K562 (cell line): ENCODE results near the gene HMG20B. TPM values are rescaled to one million over a fixed set of nuclear protein-coding genes. Genes with fewer than 3 reads are reported as not detected.

Source experiments
- ATAC-seq: fragments of 200-7000 bp; cut with Tn5 transposase; 3 replicates; pipeline ENCODE4 v1.9.1; 2020; ENCODE audit warnings: moderate library complexity
- BruUV-seq: library from RNA; stranded (reverse); fragments of 400-500 nt; replicated peaks from 2 replicates; lab custom pipeline; 2021; lab: Mats Ljungman, UMichigan
- CTCF ChIA-PET: fragments of 300-600 bp; formaldehyde crosslinking; extraction: SDS; loops from one replicate; lab custom pipeline; 2021; ENCODE audit warnings: low intra/inter-chr PET ratio; lab: Yijun Ruan, JAX
- POLR2A ChIA-PET: fragments of 300-600, 350-650 bp; sonication (Branson Sonifier 250); formaldehyde crosslinking; extraction: SDS; loops from one replicate; lab custom pipeline; 2021; ENCODE audit warnings: antibody characterized with exemption, inconsistent platforms; lab: Yijun Ruan, JAX
- DNase-seq, 4 experiments: peaks; one replicate each; pipeline versions ENCODE4 v3.0.0 to v3.0.0-alpha.2; 2011 to 2018; ENCODE audit warnings: low spot score in 3 of 4, mixed read lengths in 3 of 4; ENCODE audit errors: extremely low read depth in 1 of 4
- FAIRE-seq: peaks from 2 replicates; lab custom pipeline; 2011; peaks lifted over from hg19 to GRCh38; lab: Jason Lieb, UNC
- H2AFZ ChIP-seq: 2 replicates; pipeline ENCODE4 v1.6.0; 2011; ENCODE audit warnings: low read depth, low read length, control low read depth, inconsistent platforms
- H3K27ac ChIP-seq: fragments of 200-600 bp; 3 replicates; pipeline ENCODE4 v1.8.0; 2011; ENCODE audit warnings: low read depth, mild to moderate bottlenecking, control low read depth, inconsistent platforms, low read length, moderate library complexity, mixed read lengths; ENCODE audit errors: extremely low read depth
- H3K27me3 ChIP-seq, 2 experiments: fragments of 300-600 bp in 1 of 2; 2 replicates in 1 of 2; 3 replicates in 1 of 2; pipeline versions ENCODE4 v1.6.0 to v1.8.0; 2011; ENCODE audit warnings: inconsistent platforms in 2 of 2, low read length in 2 of 2, mild to moderate bottlenecking in 1 of 2, mixed read lengths in 1 of 2, moderate library complexity in 1 of 2; ENCODE audit not compliant: control insufficient read depth in 2 of 2, insufficient read depth in 2 of 2
- H3K36me3 ChIP-seq: fragments of 300-600 bp; 3 replicates; pipeline ENCODE4 v1.8.0; 2011; ENCODE audit warnings: mild to moderate bottlenecking, low read length, inconsistent platforms; ENCODE audit not compliant: control insufficient read depth, insufficient read depth
- H3K4me1 ChIP-seq, 2 experiments: fragments of 200-600 bp in 1 of 2; replicated peaks in 1 of 2; 2 replicates in 1 of 2; 3 replicates in 1 of 2; pipeline versions ENCODE4 v1.5.1 to v1.8.0; 2011; ENCODE audit warnings: inconsistent platforms in 2 of 2, low read length in 2 of 2, mild to moderate bottlenecking in 1 of 2, mixed read lengths in 1 of 2, moderate library complexity in 1 of 2; ENCODE audit not compliant: control insufficient read depth in 2 of 2, insufficient read depth in 2 of 2
- H3K4me2 ChIP-seq: 2 replicates; pipeline ENCODE4 v1.6.1; 2011; ENCODE audit warnings: low read length, control low read depth, inconsistent platforms, mixed read lengths; ENCODE audit not compliant: insufficient read depth
- H3K4me3 ChIP-seq: fragments of 200-600 bp; sonication (generic), shearing (Covaris generic); 2 replicates; pipeline ENCODE4 v1.5.1; 2016; ENCODE audit warnings: control low read depth, inconsistent platforms
- H3K79me2 ChIP-seq: fragments of 200-600 bp; 3 replicates; pipeline ENCODE4 v1.8.0; 2011; ENCODE audit warnings: low read length, inconsistent platforms; ENCODE audit not compliant: control insufficient read depth, insufficient read depth
- H3K9ac ChIP-seq, 2 experiments: 2 replicates each; pipeline versions ENCODE4 v1.6.0 to v1.6.1; 2011; ENCODE audit warnings: low read depth in 2 of 2, low read length in 2 of 2, control low read depth in 1 of 2, inconsistent platforms in 1 of 2, mild to moderate bottlenecking in 1 of 2, mixed read lengths in 1 of 2; ENCODE audit not compliant: insufficient read depth in 1 of 2
- H3K9me1 ChIP-seq: one replicate; pipeline ENCODE4 v1.6.0; 2011; ENCODE audit warnings: inconsistent platforms, mild to moderate bottlenecking, low read length, moderate library complexity; ENCODE audit not compliant: control insufficient read depth, insufficient read depth
- H3K9me3 ChIP-seq: replicated peaks from 2 replicates; pipeline ENCODE4 v1.5.1; 2011; ENCODE audit warnings: low read depth, low read length, inconsistent platforms; ENCODE audit not compliant: control insufficient read depth, insufficient read depth
- H4K20me1 ChIP-seq: replicated peaks from 2 replicates; pipeline ENCODE4 v1.6.1; 2011; ENCODE audit warnings: low read length, inconsistent platforms, mixed read lengths; ENCODE audit not compliant: control insufficient read depth, insufficient read depth
- ADNP ChIP-seq: fragments of 200-800 bp; sonication (Bioruptor generic); IDR thresholded peaks from 2 replicates; pipeline ENCODE4 v1.6.1; 2016; ENCODE audit warnings: missing genetic modification characterization, missing compliant biosample characterization
- CBFA2T3 ChIP-seq: fragments of 450-650 bp; IDR thresholded peaks from 2 replicates; pipeline ENCODE4 v1.6.1; 2017
- ELF1 ChIP-seq: fragments of 200-800 bp; sonication (Bioruptor generic); IDR thresholded peaks from 2 replicates; pipeline ENCODE4 v1.6.1; 2016; ENCODE audit warnings: missing genetic modification characterization, missing compliant biosample characterization
- GABPB1 ChIP-seq: sonication (generic); formaldehyde crosslinking; IDR thresholded peaks from 2 replicates; pipeline ENCODE4 v1.8.0; 2022; ENCODE audit warnings: mild to moderate bottlenecking, missing genetic modification reagents
- POLR2G ChIP-seq: fragments of 200-400 bp; formaldehyde crosslinking; IDR thresholded peaks from 2 replicates; pipeline ENCODE4 v1.6.1; 2017; ENCODE audit warnings: low read depth, mild to moderate bottlenecking, antibody characterized with exemption, low read length, moderate library complexity
- RBFOX2 ChIP-seq: fragments of 200-400 bp; formaldehyde crosslinking; IDR thresholded peaks from 2 replicates; pipeline ENCODE4 v1.6.1; 2017; ENCODE audit warnings: low read depth, mild to moderate bottlenecking, low read length, moderate library complexity
- RBM25 ChIP-seq: fragments of 200-400 bp; formaldehyde crosslinking; IDR thresholded peaks from 2 replicates; pipeline ENCODE4 v1.6.1; 2018; ENCODE audit warnings: low read length, low read depth, moderate library complexity; ENCODE audit not compliant: severe bottlenecking
- SP1 ChIP-seq: sonication (generic); formaldehyde crosslinking; IDR thresholded peaks from 2 replicates; pipeline ENCODE4 v1.8.1; 2022; ENCODE audit warnings: mild to moderate bottlenecking, missing genetic modification reagents
- TCF3 ChIP-seq: sonication (generic); formaldehyde crosslinking; IDR thresholded peaks from 2 replicates; pipeline ENCODE4 v1.4.0; 2020; ENCODE audit warnings: mild to moderate bottlenecking, missing genetic modification reagents
- ZNF766 ChIP-seq: fragments of 200-800 bp; sonication (Bioruptor generic); conservative IDR thresholded peaks from 2 replicates; pipeline ENCODE4 v1.6.1; 2016; ENCODE audit warnings: missing genetic modification characterization, missing compliant biosample characterization
- ZNF830 ChIP-seq: fragments of 250-450 bp; sonication (Bioruptor Pico); IDR thresholded peaks from 2 replicates; pipeline ENCODE4 v1.5.0; 2021; ENCODE audit warnings: mild to moderate bottlenecking
- WGBS: fragments of 100-300 bp; shearing (Covaris generic); methylation state at CpG from one replicate; pipeline ENCODE4 v1.1.6; 2016; ENCODE audit warnings: low coverage, mixed read lengths; ENCODE audit not compliant: insufficient coverage; ENCODE audit errors: missing lambda C conversion rate; 5-methylcytosine and 5-hydroxymethylcytosine counted together
- in situ Hi-C: fragments of 300-500 bp; cut with MboI; formaldehyde crosslinking; loops from 4 replicates; pipeline ENCODE4 v1.15.0; 2018; ENCODE audit warnings: inconsistent platforms, mixed read lengths
- intact Hi-C: fragments of 100-400 bp; cut with micrococcal nuclease; formaldehyde crosslinking; loops from 2 replicates; pipeline ENCODE4 v1.14.2; 2022
- polyA plus RNA-seq, 8 experiments: library from polyadenylated mRNA; depleted of rRNA in 4 of 8; stranded (reverse) in 5 of 8; unstranded in 3 of 8; fragments of >200 nt; fragmentation: Nextera tagmentation in 2 of 8; fragmentation: Illumina TruSeq in 1 of 8; extraction: Ambion mirVana in 2 of 8; extraction: Trizol in 1 of 8; gene quantifications; 2 replicates each; pipeline versions ENCODE4 v1.2.1 to v1.2.3, GENCODE V29; 2011 to 2014; ENCODE audit warnings: inconsistent platforms in 1 of 8, missing spikeins in 1 of 8
- total RNA-seq, 7 experiments: library from RNA; depleted of rRNA in 6 of 7; stranded (reverse); fragments of >200 nt in 6 of 7; fragmentation: Illumina TruSeq in 2 of 7; extraction: Trizol in 2 of 7; gene quantifications; 2 replicates each; pipeline versions ENCODE4 v1.2.1 to v1.2.3, GENCODE V29; 2011 to 2021; ENCODE audit warnings: low replicate concordance in 1 of 7
- TF ChIP-seq, protein P1 (sequence below): sonication (generic); formaldehyde crosslinking; IDR thresholded peaks from 2 replicates; pipeline ENCODE4 v1.8.0; 2022; ENCODE audit warnings: mild to moderate bottlenecking, missing genetic modification reagents, borderline replicate concordance
- TF ChIP-seq, protein P2 (sequence below): fragments of 450-650 bp; IDR thresholded peaks from 2 replicates; pipeline ENCODE4 v1.6.1; 2014; ENCODE audit warnings: low read depth, mild to moderate bottlenecking, moderate library complexity, borderline replicate concordance

Gene HMG20B
- total and polyA plus RNA-seq, 9 of the 15 experiments (the other 6 are each of a cell fraction or from before 2014, with no cell fraction given), result 0.35 to 172 (median 38.6) TPM

DNA sequence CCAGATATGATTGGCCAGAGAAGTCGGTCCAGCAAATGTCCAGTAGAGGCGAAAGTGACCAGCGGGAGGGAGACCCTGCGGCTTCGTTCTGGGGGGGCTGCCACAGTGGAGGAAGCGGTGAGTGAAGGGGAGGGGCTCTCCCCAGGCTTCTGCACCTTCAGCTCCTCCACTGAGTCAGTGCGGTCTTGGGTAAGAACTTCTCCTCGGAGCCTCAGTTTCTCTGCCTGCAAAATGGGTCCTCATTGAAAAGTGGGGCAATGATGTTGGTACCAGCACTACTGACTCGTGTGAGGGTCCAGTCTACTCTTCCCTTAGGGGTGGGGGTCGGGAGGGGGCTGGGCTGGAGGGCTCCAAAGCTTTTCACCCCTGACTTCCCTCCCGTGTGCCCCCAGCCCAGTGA, 16.7 kb downstream of the HMG20B start (continued):
- no peak for TF ChIP-seq TCF3 (CRISPR knock-in tag)
- TF ChIP-seq ZNF766, result no peak
- peak; percentile 63 for TF ChIP-seq RBM25
- TF ChIP-seq ZNF830, result no peak
- no peak for TF ChIP-seq CBFA2T3
- TF ChIP-seq ELF1 (tag), result no peak
- 0 out of 2 replicates have a peak, but pooled peaks have one; percentile 50 for TF ChIP-seq ADNP (tag)
- TF ChIP-seq, protein P1, sequence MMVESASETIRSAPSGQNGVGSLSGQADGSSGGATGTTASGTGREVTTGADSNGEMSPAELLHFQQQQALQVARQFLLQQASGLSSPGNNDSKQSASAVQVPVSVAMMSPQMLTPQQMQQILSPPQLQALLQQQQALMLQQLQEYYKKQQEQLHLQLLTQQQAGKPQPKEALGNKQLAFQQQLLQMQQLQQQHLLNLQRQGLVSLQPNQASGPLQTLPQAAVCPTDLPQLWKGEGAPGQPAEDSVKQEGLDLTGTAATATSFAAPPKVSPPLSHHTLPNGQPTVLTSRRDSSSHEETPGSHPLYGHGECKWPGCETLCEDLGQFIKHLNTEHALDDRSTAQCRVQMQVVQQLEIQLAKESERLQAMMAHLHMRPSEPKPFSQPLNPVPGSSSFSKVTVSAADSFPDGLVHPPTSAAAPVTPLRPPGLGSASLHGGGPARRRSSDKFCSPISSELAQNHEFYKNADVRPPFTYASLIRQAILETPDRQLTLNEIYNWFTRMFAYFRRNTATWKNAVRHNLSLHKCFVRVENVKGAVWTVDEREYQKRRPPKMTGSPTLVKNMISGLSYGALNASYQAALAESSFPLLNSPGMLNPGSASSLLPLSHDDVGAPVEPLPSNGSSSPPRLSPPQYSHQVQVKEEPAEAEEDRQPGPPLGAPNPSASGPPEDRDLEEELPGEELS (CRISPR knock-in tag), result no peak

DNA sequence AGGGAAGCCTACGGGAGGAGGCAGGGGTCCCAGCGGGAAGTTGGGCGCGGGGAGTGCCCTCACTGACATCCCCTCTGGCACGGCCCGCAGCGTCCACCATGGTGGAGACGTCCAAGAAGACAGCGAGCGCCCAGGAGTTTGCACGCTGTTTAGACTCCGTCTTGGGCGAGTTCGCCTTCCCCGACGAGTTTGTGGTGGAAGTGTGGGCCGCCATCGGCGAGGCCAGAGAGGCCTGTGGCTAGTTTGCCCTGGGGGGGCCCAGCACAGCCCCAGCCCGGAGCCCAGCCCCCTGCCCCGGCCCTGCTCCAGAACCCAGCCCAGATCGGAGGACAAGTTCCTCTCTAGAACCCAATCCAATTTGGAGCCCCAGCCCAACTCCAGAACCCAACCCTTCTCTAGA, 17.2 kb downstream of the HMG20B start:
- POLR2A ChIA-PET, result interaction anchor here (0.7 to 1.3 kb wide), 4 partner anchors 13 to 1570 kb away, joined by 3 to 4 read pairs (median 3); no protein-coding TSS in a partner anchor

More for the DNA sequence above, 17.2 kb downstream of the HMG20B start:
- intact Hi-C loops (no loop called here), in situ Hi-C loops (no loop called here)
- DNase-seq, result no peak
- Histone ChIP-seq H3K4me1 (peaks cover 0 to 31% of the 10 kb centered on the region in 2 experiments; a peak in 2 of 5 replicates), H3K9ac (no peak overlapping the region), H3K4me3 (no peak overlapping the region), H3K79me2 (no peaks in the 10 kb centered on the region), H3K9me3 (peaks cover 14% of the 10 kb centered on the region), H3K27ac (no peak overlapping the region), H3K27me3 (no peaks in the 10 kb centered on the region), H2AFZ (no peak overlapping the region), H3K4me2 (no peak overlapping the region), H4K20me1 (no peaks in the 10 kb centered on the region), H3K9me1 (no peaks in the 10 kb centered on the region), H3K36me3 (peaks cover 3% of the 10 kb centered on the region; the same call in 1 of the 3 replicates)
- no peak for FAIRE-seq
- no peak for ATAC-seq
- CTCF ChIA-PET, result no interaction called here
- WGBS, result 92% methylated on average over 14 of the region's 22 CpGs
- TF ChIP-seq SP1 (CRISPR knock-in tag) (no peak), POLR2G (0 out of 2 replicates have a peak, but pooled peaks have one; percentile 16), GABPB1 (CRISPR knock-in tag) (no peak), RBFOX2 (0 out of 2 replicates have a peak, but pooled peaks have one; percentile 19)
- TF ChIP-seq, protein P2, sequence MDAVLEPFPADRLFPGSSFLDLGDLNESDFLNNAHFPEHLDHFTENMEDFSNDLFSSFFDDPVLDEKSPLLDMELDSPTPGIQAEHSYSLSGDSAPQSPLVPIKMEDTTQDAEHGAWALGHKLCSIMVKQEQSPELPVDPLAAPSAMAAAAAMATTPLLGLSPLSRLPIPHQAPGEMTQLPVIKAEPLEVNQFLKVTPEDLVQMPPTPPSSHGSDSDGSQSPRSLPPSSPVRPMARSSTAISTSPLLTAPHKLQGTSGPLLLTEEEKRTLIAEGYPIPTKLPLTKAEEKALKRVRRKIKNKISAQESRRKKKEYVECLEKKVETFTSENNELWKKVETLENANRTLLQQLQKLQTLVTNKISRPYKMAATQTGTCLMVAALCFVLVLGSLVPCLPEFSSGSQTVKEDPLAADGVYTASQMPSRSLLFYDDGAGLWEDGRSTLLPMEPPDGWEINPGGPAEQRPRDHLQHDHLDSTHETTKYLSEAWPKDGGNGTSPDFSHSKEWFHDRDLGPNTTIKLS, result peak; percentile 11; the same call in 1 of the 2 replicates
- no TSS peak for BruUV-seq
